ENCODE data around the gene LILRB1.
A peak's percentile ranks its signal among the peaks of the same experiment; 100 is the strongest.
"Not testable (repeated sequence)": the region's sequence is repeated elsewhere in the genome, so short reads cannot be mapped to it uniquely, and the experiment has no call there.

LILRB1 gene

GRCh38 chr19:54662730-54663129 is 32.4 kb downstream of the LILRB1 start, which contains the start of gene LILRB4:
TSS of gene LILRB4 (plus strand) at chr19:54662985. CDS start at chr19:54663034, 49 bp downstream.
- no peak for DNase-seq

GRCh38 chr19:54665530-54665929 is 35.2 kb downstream of the LILRB1 start:
- no peak for DNase-seq

DNA sequence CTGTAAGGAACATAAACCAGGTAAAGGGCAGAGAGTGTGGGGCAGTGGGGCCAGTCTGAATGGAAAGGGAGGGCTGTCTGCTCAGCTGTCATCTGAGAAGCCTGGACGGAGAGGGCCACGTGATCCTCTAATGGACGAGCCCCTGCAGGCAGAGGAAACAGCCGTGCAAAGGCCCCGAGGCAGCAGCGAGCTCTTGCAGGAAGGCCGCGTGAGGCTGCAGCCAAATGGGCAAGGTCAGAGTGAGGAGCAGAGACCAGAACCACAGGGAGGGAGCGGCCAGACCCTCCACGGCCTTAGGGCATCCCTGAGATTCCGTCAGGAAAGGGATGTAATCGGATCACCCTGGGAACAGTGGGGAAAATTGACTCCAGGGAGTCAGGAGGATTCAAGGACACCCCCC is 36.9 kb downstream of the LILRB1 start:
- DNase-seq = no peak

- DNase-seq = no peak
Observed at GRCh38 chr19:54668353-54668752, 38.1 kb downstream of the LILRB1 start.

- DNase-seq = no peak
Observed at GRCh38 chr19:54670576-54671357, 40.5 kb downstream of the LILRB1 start.

GRCh38 chr19:54673222-54673621 is 42.9 kb downstream of the LILRB1 start:
- no peak for DNase-seq

- DNase-seq = peak; percentile 6
Observed at GRCh38 chr19:54674021-54674617, 43.8 kb downstream of the LILRB1 start.

DNA sequence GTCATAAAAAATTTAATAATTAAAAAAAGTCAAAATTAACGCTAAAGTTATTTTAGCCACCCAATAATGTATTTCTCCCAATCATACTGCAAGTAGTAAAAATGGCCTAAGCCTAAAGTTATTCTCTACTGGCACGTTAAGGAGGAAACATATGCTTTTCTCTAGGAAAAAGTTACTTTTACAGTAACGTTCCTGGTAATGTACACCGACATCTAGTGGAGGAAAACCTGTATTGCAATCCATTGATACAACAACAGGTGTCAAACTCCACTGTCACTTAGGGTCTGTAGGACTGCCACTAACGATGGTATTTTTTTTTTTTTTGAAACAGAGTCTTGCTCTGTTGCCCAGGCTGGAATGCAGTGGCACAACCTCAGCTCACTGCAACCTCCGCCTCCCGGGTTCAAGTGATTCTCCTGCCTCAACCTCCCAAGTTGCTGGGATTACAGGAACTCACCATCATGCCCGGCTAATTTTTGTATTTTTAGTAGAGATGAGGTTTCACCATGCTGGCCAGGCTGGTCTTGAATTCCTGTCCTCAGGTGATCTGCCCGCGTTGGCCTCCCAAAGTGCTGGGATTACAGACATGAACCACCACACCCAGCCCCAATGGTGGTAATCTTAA is 46.0 kb downstream of the LILRB1 start:
- peak; percentile 5 for DNase-seq

- DNase-seq = no peak
Observed at GRCh38 chr19:54677217-54677616, 46.9 kb downstream of the LILRB1 start.

GRCh38 chr19:54681596-54681995 is 51.3 kb downstream of the LILRB1 start:
- not testable (repeated sequence) for DNase-seq

- DNase-seq = no peak
Observed at GRCh38 chr19:54682306-54682856, 52.1 kb downstream of the LILRB1 start.

- DNase-seq = no peak
Observed at GRCh38 chr19:54684527-54684926, 54.2 kb downstream of the LILRB1 start.
